Keratinocyte (primary cell): ENCODE measurements around the gene FUT7. TPM values are rescaled to one million over a fixed set of nuclear protein-coding genes. Genes with fewer than 3 reads are reported as not detected.

Source experiments
- DNase-seq: peaks from one replicate; pipeline ENCODE4 v3.0.0-alpha.2; 2011; ENCODE audit warnings: low read depth, missing footprints, low spot score
- FAIRE-seq: peaks from 2 replicates; lab custom pipeline; 2011; peaks lifted over from hg19 to GRCh38; lab: Jason Lieb, UNC
- H2AFZ ChIP-seq: 2 replicates; pipeline ENCODE4 v1.6.0; 2012; ENCODE audit warnings: low read length, control low read depth, inconsistent platforms; ENCODE audit not compliant: control insufficient read depth
- H3K27ac ChIP-seq: 2 replicates; pipeline ENCODE4 v1.5.1; 2011; ENCODE audit warnings: low read length; ENCODE audit not compliant: control insufficient read depth, insufficient read depth
- H3K27me3 ChIP-seq: 3 replicates; pipeline ENCODE4 v1.6.0; 2011; ENCODE audit warnings: low read length; ENCODE audit not compliant: control insufficient read depth, insufficient read depth; ENCODE audit errors: extremely low read depth
- H3K36me3 ChIP-seq, 2 experiments: 2 replicates in 1 of 2; 3 replicates in 1 of 2; pipeline ENCODE4 v1.5.1; 2011; ENCODE audit warnings: low read length in 2 of 2, mild to moderate bottlenecking in 1 of 2; ENCODE audit not compliant: control insufficient read depth in 2 of 2, insufficient read depth in 2 of 2; ENCODE audit errors: extremely low read depth in 1 of 2
- H3K4me1 ChIP-seq: 3 replicates; pipeline ENCODE4 v1.5.1; 2011; ENCODE audit warnings: low read length; ENCODE audit not compliant: control insufficient read depth, insufficient read depth; ENCODE audit errors: extremely low read depth
- H3K4me2 ChIP-seq: 3 replicates; pipeline ENCODE4 v1.6.0; 2011; ENCODE audit warnings: low read depth, low read length; ENCODE audit not compliant: control insufficient read depth, insufficient read depth; ENCODE audit errors: extremely low read depth
- H3K4me3 ChIP-seq, 3 experiments: fragments of 200-600 bp in 1 of 3; sonication (generic) in 1 of 3; 2 replicates in 2 of 3; 3 replicates in 1 of 3; pipeline ENCODE4 v1.5.1; 2011 to 2016; ENCODE audit warnings: low read length in 3 of 3, mild to moderate bottlenecking in 3 of 3, control low read depth in 2 of 3, inconsistent platforms in 1 of 3, low read depth in 1 of 3, mixed read lengths in 1 of 3, mixed run types in 1 of 3, moderate library complexity in 1 of 3; ENCODE audit not compliant: control insufficient read depth in 2 of 3, insufficient read depth in 2 of 3; ENCODE audit errors: extremely low read depth in 1 of 3
- H3K79me2 ChIP-seq: 2 replicates; pipeline ENCODE4 v1.6.0; 2012; ENCODE audit warnings: low read length; ENCODE audit not compliant: control insufficient read depth, insufficient read depth
- H3K9ac ChIP-seq: 3 replicates; pipeline ENCODE4 v1.6.0; 2011; ENCODE audit warnings: low read length; ENCODE audit not compliant: control insufficient read depth, insufficient read depth; ENCODE audit errors: extremely low read depth
- H3K9me1 ChIP-seq: 3 replicates; pipeline ENCODE4 v1.6.0; 2011; ENCODE audit warnings: low read length; ENCODE audit not compliant: control insufficient read depth, insufficient read depth; ENCODE audit errors: extremely low read depth
- H3K9me3 ChIP-seq: 2 replicates; pipeline ENCODE4 v1.5.1; 2012; ENCODE audit warnings: low read depth, low read length; ENCODE audit not compliant: control insufficient read depth
- H4K20me1 ChIP-seq: 3 replicates; pipeline ENCODE4 v1.6.0; 2011; ENCODE audit warnings: low read length; ENCODE audit not compliant: control insufficient read depth, insufficient read depth; ENCODE audit errors: extremely low read depth
- EZH2 ChIP-seq: IDR thresholded peaks from one replicate; pipeline ENCODE4 v1.6.1; 2012; ENCODE audit warnings: inconsistent platforms, mild to moderate bottlenecking, low read length, moderate library complexity
- dilution Hi-C: fragments of 300-500 bp; cut with MboI; formaldehyde crosslinking; loops from one replicate; pipeline ENCODE4 v1.7.0; 2020; ENCODE audit warnings: low sequenced_read_pairs; ENCODE audit not compliant: extremely low pct_ligation_motif_present
- polyA plus RNA-seq, 5 experiments: library from polyadenylated mRNA; depleted of rRNA in 3 of 5; stranded (reverse) in 3 of 5; stranded (forward) in 1 of 5; unstranded in 1 of 5; fragments of >200 nt; gene quantifications; 1 replicate in 1 of 5; 2 replicates in 3 of 5; 3 replicates in 1 of 5; pipeline versions ENCODE4 v1.2.1 to v1.2.3, GENCODE V29; 2011 to 2012; ENCODE audit warnings: missing spikeins in 2 of 5, low read depth in 1 of 5, low replicate concordance in 1 of 5
- TF ChIP-seq, protein P1 (sequence below), 3 experiments: IDR thresholded peaks in 1 of 3; conservative IDR thresholded peaks in 1 of 3; optimal IDR thresholded peaks in 1 of 3; 2 replicates in 2 of 3; 3 replicates in 1 of 3; pipeline versions ENCODE3 to v1.5.1; 2011; ENCODE audit warnings: low read length in 3 of 3, mild to moderate bottlenecking in 3 of 3, moderate library complexity in 2 of 3, control low read depth in 1 of 3, inconsistent platforms in 1 of 3; ENCODE audit not compliant: insufficient read depth in 2 of 3; ENCODE audit errors: extremely low read depth in 1 of 3

FUT7 gene
- polyA plus RNA-seq, 1 donor (not counting 4 experiments of a cell fraction or from before 2014, with no cell fraction given): not detected

DNA sequence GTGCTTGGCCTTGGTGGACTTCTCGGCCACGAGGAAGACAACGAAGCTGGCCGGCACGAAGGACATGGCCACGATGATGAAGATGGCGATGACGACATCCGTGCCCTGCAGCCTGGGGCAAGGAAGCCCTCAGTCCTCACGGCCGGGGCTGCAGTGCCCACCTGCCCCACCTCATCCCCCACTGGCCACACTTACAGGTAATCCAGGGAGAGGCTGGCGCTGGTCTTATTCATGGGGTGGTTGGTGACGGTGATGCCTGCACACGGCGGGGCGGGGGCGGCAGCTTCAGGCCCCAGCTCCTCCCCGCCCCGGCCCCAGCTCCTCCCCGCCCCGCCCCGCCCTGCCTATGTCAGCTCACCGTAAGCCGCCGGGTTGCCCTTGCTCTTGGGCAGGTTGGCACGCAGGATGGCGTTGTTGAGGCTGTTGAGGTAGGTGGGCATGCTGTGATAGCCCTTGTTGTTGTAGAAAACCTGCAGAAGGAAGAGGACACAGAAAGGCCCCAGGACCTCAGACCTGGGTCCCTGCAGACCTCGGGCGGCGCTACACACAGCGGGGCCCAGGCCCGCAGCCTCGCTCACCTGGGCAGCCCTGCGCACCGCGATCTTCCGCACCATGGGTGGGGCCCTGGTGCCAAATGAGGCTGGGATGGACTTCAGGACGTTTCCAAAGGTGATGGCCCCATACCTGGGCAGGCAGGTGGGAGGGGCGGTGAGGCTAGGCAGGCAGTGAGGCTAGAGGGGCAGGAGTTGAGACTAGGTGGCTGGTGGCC lies 19.8 kb downstream of the FUT7 start:
- DNase-seq (no peak), FAIRE-seq (no peak)
- H3K36me3 ChIP-seq: no peaks in the 10 kb centered on the region

DNA sequence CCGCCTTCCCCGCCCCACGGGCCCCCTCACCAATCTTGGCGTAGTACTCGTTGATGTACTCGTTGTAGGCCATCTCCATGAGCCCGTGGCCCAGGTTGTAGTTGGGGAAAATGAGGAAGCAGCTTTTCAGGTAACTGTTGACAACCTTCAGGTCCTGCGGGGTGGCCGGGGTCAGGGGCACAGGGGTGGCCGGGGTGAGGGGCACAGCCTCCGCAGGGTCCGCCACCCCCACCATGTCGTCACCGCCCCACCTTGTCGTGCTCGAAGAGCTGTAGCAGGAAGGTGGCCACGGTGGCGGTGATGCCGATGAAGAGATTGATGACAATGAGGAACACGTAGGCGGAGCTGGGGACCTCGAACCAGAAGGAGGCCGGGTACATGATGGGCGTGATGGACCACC lies 20.7 kb downstream of the FUT7 start:
- TF ChIP-seq, protein P1, sequence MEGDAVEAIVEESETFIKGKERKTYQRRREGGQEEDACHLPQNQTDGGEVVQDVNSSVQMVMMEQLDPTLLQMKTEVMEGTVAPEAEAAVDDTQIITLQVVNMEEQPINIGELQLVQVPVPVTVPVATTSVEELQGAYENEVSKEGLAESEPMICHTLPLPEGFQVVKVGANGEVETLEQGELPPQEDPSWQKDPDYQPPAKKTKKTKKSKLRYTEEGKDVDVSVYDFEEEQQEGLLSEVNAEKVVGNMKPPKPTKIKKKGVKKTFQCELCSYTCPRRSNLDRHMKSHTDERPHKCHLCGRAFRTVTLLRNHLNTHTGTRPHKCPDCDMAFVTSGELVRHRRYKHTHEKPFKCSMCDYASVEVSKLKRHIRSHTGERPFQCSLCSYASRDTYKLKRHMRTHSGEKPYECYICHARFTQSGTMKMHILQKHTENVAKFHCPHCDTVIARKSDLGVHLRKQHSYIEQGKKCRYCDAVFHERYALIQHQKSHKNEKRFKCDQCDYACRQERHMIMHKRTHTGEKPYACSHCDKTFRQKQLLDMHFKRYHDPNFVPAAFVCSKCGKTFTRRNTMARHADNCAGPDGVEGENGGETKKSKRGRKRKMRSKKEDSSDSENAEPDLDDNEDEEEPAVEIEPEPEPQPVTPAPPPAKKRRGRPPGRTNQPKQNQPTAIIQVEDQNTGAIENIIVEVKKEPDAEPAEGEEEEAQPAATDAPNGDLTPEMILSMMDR (optimal IDR thresholded peaks at IDR 0.05 in 1 of 3, IDR thresholded peaks at IDR 0.05 in 1 of 3, conservative IDR thresholded peaks at IDR 0.05 in 1 of 3; ENCODE audit: extremely low read depth in 1 of 3, insufficient read depth in 2 of 3, low read length in 3 of 3): no peak
- no peak for TF ChIP-seq EZH2
- Histone ChIP-seq H3K79me2 (no peaks in the 10 kb centered on the region), H3K4me3 (no peak overlapping the region), H2AFZ (no peak overlapping the region), H3K4me2 (no peak overlapping the region), H3K9ac (no peak overlapping the region), H3K27me3 (no peaks in the 10 kb centered on the region), H4K20me1 (no peaks in the 10 kb centered on the region), H3K36me3 (no peaks in the 10 kb centered on the region), H3K4me1 (no peaks in the 10 kb centered on the region), H3K9me1 (no peaks in the 10 kb centered on the region), H3K9me3 (no peaks in the 10 kb centered on the region), H3K27ac (no peak overlapping the region)
- dilution Hi-C loops: no loop called here
- DNase-seq: no peak
- FAIRE-seq: no peak

More for the DNA sequence above, 19.8 kb downstream of the FUT7 start:
- H3K27ac ChIP-seq: no peak overlapping the region
- no peak overlapping the region for H3K4me3 ChIP-seq
- no peaks in the 10 kb centered on the region for H3K9me1 ChIP-seq
- H3K4me2 ChIP-seq: no peak overlapping the region
- no peaks in the 10 kb centered on the region for H3K9me3 ChIP-seq
- no peak overlapping the region for H2AFZ ChIP-seq
- H4K20me1 ChIP-seq: no peaks in the 10 kb centered on the region
- no peaks in the 10 kb centered on the region for H3K79me2 ChIP-seq
- TF ChIP-seq, protein P1 (optimal IDR thresholded peaks at IDR 0.05 in 1 of 3, IDR thresholded peaks at IDR 0.05 in 1 of 3, conservative IDR thresholded peaks at IDR 0.05 in 1 of 3; ENCODE audit: extremely low read depth in 1 of 3, insufficient read depth in 2 of 3, low read length in 3 of 3): no peak
- no peak for TF ChIP-seq EZH2
- H3K9ac ChIP-seq: no peak overlapping the region
- no peaks in the 10 kb centered on the region for H3K27me3 ChIP-seq
- dilution Hi-C loops: no loop called here
- no peaks in the 10 kb centered on the region for H3K4me1 ChIP-seq
